Activated CD4-positive, alpha-beta memory T cell treated with anti-CD3 and anti-CD28 coated beads for 36 hours (primary cell): ENCODE results near the gene ASCC2. TPM values are rescaled to one million over a fixed set of nuclear protein-coding genes. Genes with fewer than 3 reads are reported as not detected.

ENCODE experiments used
- CTCF ChIA-PET: fragments of 350-600 bp; sonication (Branson Sonifier 250); formaldehyde crosslinking; loops from one replicate; lab custom pipeline; 2021; ENCODE audit warnings: antibody characterized with exemption, inconsistent platforms; lab: Charles Lee
- POLR2A ChIA-PET: fragments of 350-600 bp; sonication (Branson Sonifier 250); formaldehyde crosslinking; loops from one replicate; lab custom pipeline; 2021; ENCODE audit warnings: antibody characterized with exemption; lab: Charles Lee
- DNase-seq: peaks from one replicate; pipeline ENCODE4 v3.0.0-alpha.2; 2020
- H3K27ac Mint-ChIP-seq: one replicate; pipeline ENCODE4 v1.8.0; 2021; ENCODE audit warnings: mixed read lengths
- H3K27me3 Mint-ChIP-seq: one replicate; pipeline ENCODE4 v1.8.0; 2021; ENCODE audit warnings: mixed read lengths
- H3K36me3 Mint-ChIP-seq: one replicate; pipeline ENCODE4 v1.8.0; 2021; ENCODE audit warnings: mixed read lengths
- H3K4me1 Mint-ChIP-seq: one replicate; pipeline ENCODE4 v1.8.0; 2021; ENCODE audit warnings: low read depth, mixed read lengths
- H3K4me3 Mint-ChIP-seq: one replicate; pipeline ENCODE4 v1.8.0; 2021; ENCODE audit warnings: mild to moderate bottlenecking, mixed read lengths
- H3K9me3 Mint-ChIP-seq: one replicate; pipeline ENCODE4 v1.8.0; 2021; ENCODE audit warnings: mixed read lengths
- intact Hi-C: fragments of 100-400 bp; cut with micrococcal nuclease; formaldehyde crosslinking; loops from one replicate; pipeline ENCODE4 v1.15.1; 2023
- total RNA-seq, 2 experiments: library from RNA; stranded (reverse); gene quantifications; one replicate each; pipeline ENCODE4 v1.2.3, GENCODE V29; 2021

The ASCC2 gene, protein sequence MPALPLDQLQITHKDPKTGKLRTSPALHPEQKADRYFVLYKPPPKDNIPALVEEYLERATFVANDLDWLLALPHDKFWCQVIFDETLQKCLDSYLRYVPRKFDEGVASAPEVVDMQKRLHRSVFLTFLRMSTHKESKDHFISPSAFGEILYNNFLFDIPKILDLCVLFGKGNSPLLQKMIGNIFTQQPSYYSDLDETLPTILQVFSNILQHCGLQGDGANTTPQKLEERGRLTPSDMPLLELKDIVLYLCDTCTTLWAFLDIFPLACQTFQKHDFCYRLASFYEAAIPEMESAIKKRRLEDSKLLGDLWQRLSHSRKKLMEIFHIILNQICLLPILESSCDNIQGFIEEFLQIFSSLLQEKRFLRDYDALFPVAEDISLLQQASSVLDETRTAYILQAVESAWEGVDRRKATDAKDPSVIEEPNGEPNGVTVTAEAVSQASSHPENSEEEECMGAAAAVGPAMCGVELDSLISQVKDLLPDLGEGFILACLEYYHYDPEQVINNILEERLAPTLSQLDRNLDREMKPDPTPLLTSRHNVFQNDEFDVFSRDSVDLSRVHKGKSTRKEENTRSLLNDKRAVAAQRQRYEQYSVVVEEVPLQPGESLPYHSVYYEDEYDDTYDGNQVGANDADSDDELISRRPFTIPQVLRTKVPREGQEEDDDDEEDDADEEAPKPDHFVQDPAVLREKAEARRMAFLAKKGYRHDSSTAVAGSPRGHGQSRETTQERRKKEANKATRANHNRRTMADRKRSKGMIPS
- 10 to 100 TPM; 55.5 to 56.8 TPM for total RNA-seq

DNA sequence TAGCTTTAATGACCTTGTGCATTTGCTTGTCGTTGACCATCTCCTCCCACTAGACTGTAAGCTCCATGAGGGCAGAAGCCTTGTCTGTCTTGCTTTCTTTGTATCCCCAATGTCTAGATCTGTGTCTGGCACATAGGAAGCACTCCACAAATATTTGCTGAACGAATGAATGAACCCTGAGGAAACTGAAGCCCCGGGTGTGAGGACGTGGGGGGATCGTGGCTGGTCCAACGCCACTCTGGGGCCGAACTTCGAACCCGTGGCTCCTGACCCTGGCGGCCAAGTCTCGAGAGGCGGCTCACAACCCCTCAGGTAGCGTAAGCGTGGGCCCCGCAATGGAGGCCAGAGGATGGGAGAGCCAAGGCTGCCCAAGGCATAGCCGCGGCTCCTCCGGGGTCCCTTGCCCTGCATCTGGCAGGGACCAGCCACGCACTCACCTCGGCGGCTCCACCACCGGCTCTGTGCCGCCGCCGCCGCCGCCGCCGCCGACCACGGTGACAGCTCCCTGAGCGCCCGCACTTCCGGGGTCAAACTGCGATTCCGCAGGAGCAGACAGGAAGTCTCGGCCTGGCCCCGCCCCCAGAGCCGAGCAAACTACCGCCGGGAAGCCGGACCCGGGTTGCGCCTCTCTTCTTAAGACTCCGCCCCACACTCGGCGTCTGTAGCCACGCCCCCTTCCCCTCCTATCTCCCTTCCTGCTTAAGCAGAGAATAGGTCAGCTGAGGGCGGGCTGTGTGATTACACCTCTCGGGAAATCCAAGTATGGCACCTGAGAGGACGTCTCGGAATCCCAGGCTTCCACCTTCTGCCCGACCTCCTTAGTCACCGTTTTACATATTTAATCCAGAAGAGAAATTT is at the start of gene ASCC2:
Gene ASCC2, minus strand, starts transcription at position 534 of the 858 bp plus-strand sequence. CDS start 5,949 bp downstream, outside the sequence.
- ChIA-PET CTCF (interaction anchor here (0.9 to 2.2 kb wide), 3 partner anchors 167 to 251 kb away, joined by 3 to 15 read pairs (median 5); no protein-coding TSS in a partner anchor), POLR2A (interaction anchor here (0.8 to 1.8 kb wide), 4 partner anchors 17 to 82 kb away, joined by 3 to 9 read pairs (median 5); partner anchors contain the start of gene MTMR3)
- no peaks in the 10 kb centered on the region for H3K9me3 Mint-ChIP-seq
- no peaks in the 10 kb centered on the region for H3K27me3 Mint-ChIP-seq
- peak within 1 kb of the TSS; percentile 95 for H3K27ac Mint-ChIP-seq
- peak; percentile 100 for DNase-seq
- H3K4me3 Mint-ChIP-seq: peak within 1 kb of the TSS; percentile 91
- H3K4me1 Mint-ChIP-seq: peaks cover 38% of the 10 kb centered on the region
- H3K36me3 Mint-ChIP-seq: peaks cover 15% of the 10 kb centered on the region
- intact Hi-C loops: loop anchor here (1.0 to 10.0 kb wide), 4 partner anchors 45 to 233 kb away; partner anchors contain the start of genes MTMR3, NF2, UQCR10 and ZMAT5

DNA sequence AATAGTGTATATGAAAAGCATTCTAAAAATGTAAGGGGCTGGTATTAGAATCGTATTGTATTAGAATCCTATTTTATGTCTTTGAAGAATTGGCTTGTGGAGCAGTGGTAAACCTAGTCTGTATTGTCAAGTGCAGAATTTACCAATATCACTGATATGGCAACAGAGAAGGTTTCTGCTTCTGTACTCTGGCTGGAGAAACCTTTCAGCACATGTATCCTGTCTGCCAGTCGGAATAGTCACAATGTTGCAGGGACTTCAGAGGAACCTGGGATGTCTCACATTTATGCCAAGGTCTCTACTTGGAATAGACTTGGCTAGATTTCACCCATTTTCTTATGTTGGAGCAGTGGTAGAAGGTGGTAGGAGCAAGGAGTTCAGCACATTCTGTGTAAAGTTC is 49.3 kb upstream of the ASCC2 start:
- H3K9me3 Mint-ChIP-seq: no peaks in the 10 kb centered on the region
- H3K27ac Mint-ChIP-seq: no peak overlapping the region
- intact Hi-C loops: no loop called here
- ChIA-PET POLR2A (interaction anchor here (0.6 kb wide), 1 partner anchor 113 kb away, joined by 3 read pairs; no protein-coding TSS in a partner anchor), CTCF (no interaction called here)
- DNase-seq: no peak
- no peak overlapping the region for H3K4me3 Mint-ChIP-seq
- peaks cover 21% of the 10 kb centered on the region for H3K4me1 Mint-ChIP-seq
- H3K36me3 Mint-ChIP-seq: no peaks in the 10 kb centered on the region
- no peaks in the 10 kb centered on the region for H3K27me3 Mint-ChIP-seq

DNA sequence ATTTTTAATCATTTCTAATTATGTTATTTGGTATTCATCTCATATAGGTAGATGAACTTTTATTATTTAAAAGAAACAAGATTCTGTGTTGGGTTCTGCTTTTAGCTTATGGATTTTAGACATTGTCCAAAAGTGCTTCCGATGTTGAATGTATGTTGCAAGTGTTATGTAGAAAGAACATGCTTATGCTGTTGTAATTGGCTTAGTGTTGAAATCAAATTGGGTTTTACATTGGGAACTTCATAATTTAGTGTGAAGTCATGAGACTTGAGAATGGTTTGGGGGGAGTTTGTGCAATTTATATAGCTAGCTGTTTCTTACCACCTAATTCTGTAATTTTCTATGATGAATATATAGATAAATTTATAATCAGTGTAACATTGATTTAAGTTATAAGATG is 48.5 kb upstream of the ASCC2 start:
- DNase-seq: no peak
- Mint-ChIP-seq H3K4me1 (peaks cover 18% of the 10 kb centered on the region), H3K9me3 (no peaks in the 10 kb centered on the region), H3K27ac (no peak overlapping the region), H3K27me3 (no peaks in the 10 kb centered on the region), H3K36me3 (no peaks in the 10 kb centered on the region), H3K4me3 (no peak overlapping the region)
- CTCF ChIA-PET: no interaction called here
- intact Hi-C loops: no loop called here
- POLR2A ChIA-PET: interaction anchor here (0.6 kb wide), 1 partner anchor 114 kb away, joined by 3 read pairs; no protein-coding TSS in a partner anchor

- Mint-ChIP-seq H3K4me1 (peaks cover 17% of the 10 kb centered on the region), H3K4me3 (no peak overlapping the region), H3K27ac (no peak overlapping the region), H3K27me3 (no peaks in the 10 kb centered on the region), H3K36me3 (no peaks in the 10 kb centered on the region), H3K9me3 (no peaks in the 10 kb centered on the region)
- intact Hi-C loops: no loop called here
- POLR2A ChIA-PET: no interaction called here
- DNase-seq: no peak
- CTCF ChIA-PET: no interaction called here
Observed at GRCh38 chr22:29885610-29886009, 47.5 kb upstream of the ASCC2 start.

DNA sequence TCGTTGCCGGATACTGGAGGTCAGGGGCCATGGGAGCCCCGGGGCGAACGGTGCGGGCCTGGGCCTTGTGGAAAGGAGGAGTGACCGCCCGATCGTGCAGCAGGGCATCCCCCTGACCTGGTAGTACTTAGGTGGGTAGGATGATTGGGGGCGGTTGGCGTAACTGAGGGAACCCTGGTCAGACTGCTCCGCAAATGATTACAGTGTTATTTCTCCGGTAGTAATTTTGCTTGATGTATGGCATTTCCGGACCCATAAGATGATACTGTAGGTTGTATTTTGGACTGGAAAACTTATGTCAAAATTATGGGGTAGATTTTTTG is 45.7 kb upstream of the ASCC2 start:
- POLR2A ChIA-PET: interaction anchor here (0.6 to 1.7 kb wide), 6 partner anchors 10 to 272 kb away, joined by 3 to 9 read pairs (median 4); partner anchors contain the start of gene ASCC2
- DNase-seq: no peak
- Mint-ChIP-seq H3K27ac (peak overlapping the region; percentile 73), H3K4me3 (peak overlapping the region; percentile 86), H3K9me3 (no peaks in the 10 kb centered on the region), H3K27me3 (no peaks in the 10 kb centered on the region), H3K4me1 (peaks cover 15% of the 10 kb centered on the region), H3K36me3 (no peaks in the 10 kb centered on the region)
- intact Hi-C loops: loop anchor here (1.0 to 2.0 kb wide), 3 partner anchors 45 to 280 kb away; partner anchors contain the start of genes ASCC2, NF2, UQCR10 and ZMAT5
- CTCF ChIA-PET: interaction anchor here (0.6 to 1.6 kb wide), 5 partner anchors 11 to 205 kb away, joined by 3 to 8 read pairs (median 5); no protein-coding TSS in a partner anchor

DNA sequence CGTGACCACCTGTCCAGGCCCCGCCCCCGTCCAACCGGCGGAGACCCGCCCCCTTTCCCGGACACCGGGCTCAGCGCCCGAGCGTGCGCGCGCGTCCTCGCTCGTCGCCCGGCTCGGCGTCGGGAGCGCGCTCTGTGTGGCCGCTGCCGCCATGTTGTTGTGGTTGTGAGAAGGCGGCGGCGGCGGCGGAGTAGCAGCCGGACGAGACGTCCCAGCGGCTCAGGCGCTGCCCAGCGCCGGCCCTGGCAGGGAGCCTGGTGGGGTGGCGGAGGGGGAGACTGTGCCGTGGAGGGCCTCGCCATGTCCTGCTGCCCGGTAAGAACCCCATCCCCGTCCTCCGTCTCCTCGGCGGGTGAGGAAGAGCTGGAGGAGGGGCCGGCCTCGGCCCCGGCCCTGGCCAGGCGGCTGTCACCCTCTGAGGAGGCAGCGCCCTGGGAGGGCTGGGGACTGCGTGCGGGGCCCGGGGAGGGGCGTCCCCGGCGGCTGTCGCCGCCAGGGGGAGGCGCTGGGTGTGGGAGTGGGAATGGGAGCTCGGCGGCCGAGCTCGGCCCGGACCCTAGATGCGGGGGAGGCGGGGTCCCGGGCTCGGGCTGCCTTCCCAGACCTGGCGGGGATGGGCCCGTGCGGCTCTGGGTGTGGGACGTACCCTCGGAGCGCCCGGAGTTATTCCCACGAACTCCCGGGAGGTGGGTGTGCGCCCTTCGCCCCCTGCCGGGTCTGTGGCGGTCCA is 45.1 kb upstream of the ASCC2 start, which contains the start of gene MTMR3:
Gene MTMR3, plus strand, starts transcription at position 130 of the 730 bp plus-strand sequence. CDS start 87,886 bp downstream, outside the sequence.
- no peaks in the 10 kb centered on the region for H3K36me3 Mint-ChIP-seq
- no peaks in the 10 kb centered on the region for H3K9me3 Mint-ChIP-seq
- peaks cover 12% of the 10 kb centered on the region for H3K4me1 Mint-ChIP-seq
- peak; percentile 96 for DNase-seq
- H3K27me3 Mint-ChIP-seq: no peaks in the 10 kb centered on the region
- POLR2A ChIA-PET: interaction anchor here (0.6 to 1.7 kb wide), 6 partner anchors 9 to 271 kb away, joined by 3 to 9 read pairs (median 4); partner anchors contain the start of gene ASCC2
- H3K27ac Mint-ChIP-seq: peak within 1 kb of the TSS; percentile 73
- intact Hi-C loops: loop anchor here (1.0 to 2.0 kb wide), 3 partner anchors 45 to 280 kb away; partner anchors contain the start of genes ASCC2, NF2, UQCR10 and ZMAT5
- H3K4me3 Mint-ChIP-seq: peak within 1 kb of the TSS; percentile 86
- CTCF ChIA-PET: interaction anchor here (0.6 to 1.6 kb wide), 6 partner anchors 11 to 257 kb away, joined by 3 to 8 read pairs (median 4); no protein-coding TSS in a partner anchor

- intact Hi-C loops: loop anchor here (1.0 to 2.0 kb wide), 3 partner anchors 44 to 279 kb away; partner anchors contain the start of genes ASCC2, NF2, UQCR10 and ZMAT5
- DNase-seq: no peak
- H3K36me3 Mint-ChIP-seq: no peaks in the 10 kb centered on the region
- POLR2A ChIA-PET: interaction anchor here (1.1 to 1.7 kb wide), 4 partner anchors 9 to 61 kb away, joined by 3 to 9 read pairs (median 4); partner anchors contain the start of gene ASCC2
- peak overlapping the region; percentile 31 for H3K27ac Mint-ChIP-seq
- H3K27me3 Mint-ChIP-seq: no peaks in the 10 kb centered on the region
- CTCF ChIA-PET: interaction anchor here (1.1 to 1.6 kb wide), 5 partner anchors 10 to 257 kb away, joined by 3 to 8 read pairs (median 5); no protein-coding TSS in a partner anchor
- peak overlapping the region; percentile 86 for H3K4me3 Mint-ChIP-seq
- H3K9me3 Mint-ChIP-seq: no peaks in the 10 kb centered on the region
- H3K4me1 Mint-ChIP-seq: peaks cover 11% of the 10 kb centered on the region
Observed at GRCh38 chr22:29882716-29883044, 44.6 kb upstream of the ASCC2 start.

GRCh38 chr22:29879753-29880152 is 41.7 kb upstream of the ASCC2 start:
- ChIA-PET CTCF (interaction anchor here (0.7 kb wide), 1 partner anchor 227 kb away, joined by 3 read pairs; no protein-coding TSS in a partner anchor), POLR2A (interaction anchor here (0.6 kb wide), 1 partner anchor 525 kb away, joined by 4 read pairs; no protein-coding TSS in a partner anchor)
- no peaks in the 10 kb centered on the region for H3K9me3 Mint-ChIP-seq
- no peak overlapping the region for H3K27ac Mint-ChIP-seq
- H3K4me1 Mint-ChIP-seq: peaks cover 10% of the 10 kb centered on the region
- peak; percentile 21 for DNase-seq
- H3K36me3 Mint-ChIP-seq: no peaks in the 10 kb centered on the region
- intact Hi-C loops: no loop called here
- no peak overlapping the region for H3K4me3 Mint-ChIP-seq
- no peaks in the 10 kb centered on the region for H3K27me3 Mint-ChIP-seq

GRCh38 chr22:29877620-29878019 is 39.5 kb upstream of the ASCC2 start:
- Mint-ChIP-seq H3K9me3 (no peaks in the 10 kb centered on the region), H3K27me3 (no peaks in the 10 kb centered on the region), H3K36me3 (no peaks in the 10 kb centered on the region), H3K4me1 (no peaks in the 10 kb centered on the region), H3K27ac (no peak overlapping the region), H3K4me3 (no peak overlapping the region)
- no peak for DNase-seq
- CTCF ChIA-PET: no interaction called here
- POLR2A ChIA-PET: no interaction called here
- intact Hi-C loops: no loop called here

- H3K27me3 Mint-ChIP-seq: no peaks in the 10 kb centered on the region
- POLR2A ChIA-PET: interaction anchor here (1.2 kb wide), 1 partner anchor 9 kb away, joined by 3 read pairs; the partner anchor contains the start of gene MTMR3
- no peak for DNase-seq
- no peak overlapping the region for H3K27ac Mint-ChIP-seq
- H3K36me3 Mint-ChIP-seq: no peaks in the 10 kb centered on the region
- CTCF ChIA-PET: interaction anchor here (0.6 kb wide), 1 partner anchor 718 kb away, joined by 3 read pairs; the partner anchor contains the start of gene PES1
- H3K9me3 Mint-ChIP-seq: no peaks in the 10 kb centered on the region
- H3K4me1 Mint-ChIP-seq: peaks cover 3% of the 10 kb centered on the region
- H3K4me3 Mint-ChIP-seq: no peak overlapping the region
- intact Hi-C loops: no loop called here
Observed at GRCh38 chr22:29873943-29874342, 35.9 kb upstream of the ASCC2 start.
